GM12864 (cell line): ENCODE results near the gene SEC11A.

Experiments
- DNase-seq: peaks from one replicate; pipeline ENCODE4 v3.0.0-alpha.2; 2011; ENCODE audit warnings: low read depth
- H3K4me3 ChIP-seq: 2 replicates; pipeline ENCODE4 v1.5.1; 2011; ENCODE audit warnings: mild to moderate bottlenecking, low read depth, low read length, control low read depth
- TF ChIP-seq, protein P1 (sequence below): IDR thresholded peaks from 2 replicates; pipeline ENCODE4 v1.5.1; 2011; ENCODE audit warnings: low read depth, mild to moderate bottlenecking, moderate library complexity, low read length, control low read depth, inconsistent platforms; ENCODE audit errors: missing control alignments

The SEC11A gene

DNA sequence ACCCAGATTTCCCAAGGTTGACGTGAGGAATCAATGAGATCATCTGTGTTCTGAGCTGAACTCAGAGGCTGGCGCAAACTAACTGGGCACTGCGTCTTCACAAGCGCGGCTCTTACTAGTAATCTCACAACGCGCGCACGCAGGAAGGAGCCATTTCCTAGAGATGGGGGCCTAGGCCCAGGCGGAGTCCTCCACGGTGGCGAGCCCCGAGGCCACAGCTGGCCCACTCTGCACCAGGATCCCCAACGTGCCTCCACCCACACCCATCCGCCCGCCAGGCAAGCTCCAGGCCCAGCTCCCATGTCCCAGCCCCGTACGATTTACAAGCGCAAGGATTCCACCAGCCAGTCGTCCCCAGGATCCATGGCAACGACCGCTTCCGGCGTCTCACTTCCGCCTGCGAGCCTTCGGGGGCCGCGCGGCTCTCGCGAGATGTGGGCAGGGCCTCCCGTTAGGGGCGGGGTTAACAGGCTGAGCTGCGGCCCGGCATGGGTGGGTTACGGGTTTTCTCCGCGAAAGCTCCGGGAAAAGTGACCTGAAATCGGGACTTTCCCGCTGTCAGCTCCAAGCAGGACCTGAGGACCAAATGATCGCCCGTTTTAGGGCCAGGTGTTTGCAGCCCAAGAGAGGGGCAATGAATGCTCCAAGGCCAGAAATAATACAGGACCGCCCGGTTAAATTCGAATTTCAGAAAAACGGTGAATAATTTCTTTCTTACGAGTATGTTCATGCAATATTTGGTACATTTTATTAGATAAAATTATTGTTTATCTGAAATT lies 61.8 kb downstream of the SEC11A start, which contains the start of gene WDR73:
Gene WDR73 (minus strand): TSS at position 374 of the 779 bp plus-strand sequence. CDS start 9 bp downstream, at position 365.
- peak; percentile 75 for DNase-seq
- peak within 1 kb of the TSS; percentile 95 for H3K4me3 ChIP-seq
- TF ChIP-seq, protein P1, sequence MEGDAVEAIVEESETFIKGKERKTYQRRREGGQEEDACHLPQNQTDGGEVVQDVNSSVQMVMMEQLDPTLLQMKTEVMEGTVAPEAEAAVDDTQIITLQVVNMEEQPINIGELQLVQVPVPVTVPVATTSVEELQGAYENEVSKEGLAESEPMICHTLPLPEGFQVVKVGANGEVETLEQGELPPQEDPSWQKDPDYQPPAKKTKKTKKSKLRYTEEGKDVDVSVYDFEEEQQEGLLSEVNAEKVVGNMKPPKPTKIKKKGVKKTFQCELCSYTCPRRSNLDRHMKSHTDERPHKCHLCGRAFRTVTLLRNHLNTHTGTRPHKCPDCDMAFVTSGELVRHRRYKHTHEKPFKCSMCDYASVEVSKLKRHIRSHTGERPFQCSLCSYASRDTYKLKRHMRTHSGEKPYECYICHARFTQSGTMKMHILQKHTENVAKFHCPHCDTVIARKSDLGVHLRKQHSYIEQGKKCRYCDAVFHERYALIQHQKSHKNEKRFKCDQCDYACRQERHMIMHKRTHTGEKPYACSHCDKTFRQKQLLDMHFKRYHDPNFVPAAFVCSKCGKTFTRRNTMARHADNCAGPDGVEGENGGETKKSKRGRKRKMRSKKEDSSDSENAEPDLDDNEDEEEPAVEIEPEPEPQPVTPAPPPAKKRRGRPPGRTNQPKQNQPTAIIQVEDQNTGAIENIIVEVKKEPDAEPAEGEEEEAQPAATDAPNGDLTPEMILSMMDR: no peak

DNA sequence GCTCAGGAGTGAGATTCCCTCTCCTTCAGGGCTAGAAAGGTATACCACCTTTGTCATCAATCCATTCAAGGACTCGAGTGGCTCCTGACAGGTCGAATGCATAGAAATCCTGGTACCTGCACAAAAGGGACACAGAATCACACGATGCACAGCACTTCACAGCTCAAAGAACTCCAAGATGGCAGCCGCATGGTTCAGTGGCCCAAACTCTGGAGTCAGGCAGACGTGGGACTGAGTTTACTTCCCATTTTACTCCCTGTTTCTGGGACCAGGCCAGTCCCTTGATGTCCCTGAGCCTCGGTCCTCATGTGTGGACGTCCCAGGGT lies 62.4 kb downstream of the SEC11A start:
- DNase-seq: no peak
- TF ChIP-seq, protein P1: no peak
- H3K4me3 ChIP-seq: peak overlapping the region; percentile 95

DNA sequence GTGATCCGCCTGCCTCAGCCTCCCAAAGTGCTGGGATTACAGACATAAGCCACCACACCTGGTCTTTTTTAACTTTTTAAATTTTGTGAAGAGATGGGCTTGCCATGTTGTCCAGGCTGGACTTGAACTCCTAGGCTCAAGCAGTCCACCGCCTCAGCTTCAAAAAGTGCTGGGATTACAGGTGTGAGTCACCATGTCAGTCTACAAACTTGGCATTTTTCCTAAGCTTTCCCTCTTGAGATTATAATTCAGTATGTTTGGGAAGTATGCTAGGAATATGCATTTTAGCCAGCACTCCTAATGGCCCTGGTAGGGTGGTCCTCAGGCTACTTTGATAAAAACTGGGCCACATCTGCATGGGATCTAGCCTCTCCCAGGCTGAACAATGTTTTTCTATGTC lies 66.2 kb downstream of the SEC11A start:
- H3K4me3 ChIP-seq: no peak overlapping the region
- DNase-seq: no peak
- TF ChIP-seq, protein P1: no peak

DNA sequence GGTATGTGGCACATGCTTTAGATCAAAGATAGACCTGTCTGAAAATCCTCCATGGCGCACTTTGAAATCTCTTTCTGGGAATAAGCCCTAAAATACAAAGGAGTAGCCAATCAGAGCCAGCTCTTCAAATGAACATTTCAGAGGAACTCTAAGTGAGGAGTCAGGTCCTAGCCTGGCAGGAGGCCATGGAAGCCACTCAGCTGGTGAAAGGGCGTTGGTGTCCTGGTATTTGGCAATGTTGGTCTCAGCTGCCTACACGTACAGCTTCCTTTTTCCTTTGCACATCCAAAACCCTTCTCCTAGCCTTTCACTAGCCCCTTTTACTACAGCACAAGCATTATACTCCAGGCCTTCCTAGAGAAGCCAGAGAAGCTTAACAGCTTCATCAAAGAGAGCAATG lies 67.4 kb downstream of the SEC11A start:
- DNase-seq: no peak
- no peak overlapping the region for H3K4me3 ChIP-seq
- TF ChIP-seq, protein P1: no peak

DNA sequence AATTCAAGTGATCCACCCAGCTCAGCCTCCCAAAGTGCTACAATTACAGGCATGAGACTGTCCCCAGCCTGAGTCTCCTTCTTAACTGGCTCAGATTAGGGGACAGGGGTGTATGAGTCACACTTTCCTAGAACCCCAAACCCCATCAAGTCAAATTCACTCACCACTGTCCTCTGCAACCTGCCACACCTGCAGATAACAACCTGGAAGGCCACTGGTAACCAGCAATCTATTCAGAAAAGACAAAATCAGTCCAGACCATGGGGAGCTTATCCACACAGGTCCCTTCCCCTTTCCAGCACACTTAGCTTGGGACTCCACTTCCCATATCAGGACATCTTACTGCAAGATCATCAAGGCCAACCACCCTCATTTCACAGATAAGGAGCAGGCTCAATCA lies 68.2 kb downstream of the SEC11A start:
- DNase-seq: no peak
- TF ChIP-seq, protein P1: no peak
- H3K4me3 ChIP-seq: no peak overlapping the region

DNA sequence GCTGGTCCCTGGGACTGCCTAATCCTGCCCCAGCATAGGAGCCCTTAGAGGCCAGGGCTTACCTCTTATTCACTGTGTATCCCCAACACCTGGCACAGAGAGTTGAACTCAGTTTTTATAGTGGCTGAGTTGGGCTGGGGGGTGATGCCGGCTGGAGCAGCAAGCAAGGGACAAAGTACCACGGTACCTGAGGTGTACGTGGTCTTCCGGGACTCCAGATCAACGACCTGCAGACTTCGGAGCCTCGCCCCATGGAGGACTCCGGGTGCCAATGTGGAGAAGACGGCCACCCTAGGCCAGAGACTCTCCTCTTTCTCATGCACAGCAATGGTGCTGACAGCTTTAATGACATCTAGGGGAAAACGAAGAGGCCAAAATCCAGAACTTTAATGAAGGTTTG lies 69.9 kb downstream of the SEC11A start:
- H3K4me3 ChIP-seq: no peak overlapping the region
- TF ChIP-seq, protein P1: no peak
- no peak for DNase-seq

DNA sequence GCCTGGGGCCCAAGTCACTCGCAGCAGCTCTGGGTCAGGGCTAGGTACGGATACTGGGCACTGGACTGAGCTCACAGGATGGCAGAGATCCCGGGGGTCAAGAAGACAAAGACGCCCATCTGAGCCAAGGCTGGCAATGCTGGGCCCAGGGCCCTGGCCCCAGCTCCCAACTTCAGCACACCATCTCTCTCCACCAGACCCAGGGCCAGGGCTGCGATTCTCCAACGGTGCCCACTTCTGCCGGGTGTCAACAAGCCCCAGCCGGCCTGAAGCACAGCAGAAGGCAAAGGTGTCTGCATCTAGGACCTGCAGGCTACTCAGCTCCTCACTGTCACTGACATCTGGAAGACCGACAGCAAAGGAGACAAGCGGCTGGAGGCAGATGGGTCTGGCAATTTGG lies 70.4 kb downstream of the SEC11A start:
- H3K4me3 ChIP-seq: no peak overlapping the region
- TF ChIP-seq, protein P1: no peak
- DNase-seq: no peak
